ENCODE measurements around the gene SNED1.

The SNED1 gene

GRCh38 chr2:241049739-241050623 is 51.6 kb downstream of the SNED1 start:
- Histone ChIP-seq H3K27ac (replicated peaks) (no peak overlapping the region), H3K4me3 (replicated peaks; ENCODE audit: insufficient read depth, low read length) (no peak overlapping the region), H3K27me3 (ENCODE audit: insufficient read depth, poor library complexity, severe bottlenecking) (no peaks in the 10 kb centered on the region)
- no peak for DNase-seq (ENCODE audit: low read depth in 1 of 2, low spot score in 1 of 2)
- TF ChIP-seq SPI1 (IDR thresholded peaks at IDR 0.05; ENCODE audit: borderline replicate concordance, low read depth) (no peak), CTCF (IDR thresholded peaks at IDR 0.05; ENCODE audit: insufficient read depth, low read length) (no peak), REST (IDR thresholded peaks at IDR 0.05; ENCODE audit: insufficient replicate concordance, low read depth) (peak; percentile 92), POLR2AphosphoS5 (IDR thresholded peaks at IDR 0.05; ENCODE audit: low read depth) (no peak), GABPA (IDR thresholded peaks at IDR 0.05; ENCODE audit: low read depth) (no peak)

GRCh38 chr2:241050624-241051577 is 52.5 kb downstream of the SNED1 start:
- no peak for DNase-seq (ENCODE audit: low read depth in 1 of 2, low spot score in 1 of 2)
- no peak overlapping the region for H3K4me3 ChIP-seq (replicated peaks; ENCODE audit: insufficient read depth, low read length)

More at GRCh38 chr2:241050624-241051577, 52.5 kb downstream of the SNED1 start:
- H3K27ac ChIP-seq (replicated peaks): no peak overlapping the region
- TF ChIP-seq SPI1 (IDR thresholded peaks at IDR 0.05; ENCODE audit: borderline replicate concordance, low read depth) (no peak), REST (IDR thresholded peaks at IDR 0.05; ENCODE audit: insufficient replicate concordance, low read depth) (no peak), POLR2AphosphoS5 (IDR thresholded peaks at IDR 0.05; ENCODE audit: low read depth) (no peak), CTCF (IDR thresholded peaks at IDR 0.05; ENCODE audit: insufficient read depth, low read length) (no peak), GABPA (IDR thresholded peaks at IDR 0.05; ENCODE audit: low read depth) (no peak)
- H3K27me3 ChIP-seq (ENCODE audit: insufficient read depth, poor library complexity, severe bottlenecking): no peaks in the 10 kb centered on the region
